Fibroblast of the aortic adventitia (primary cell): ENCODE measurements around the gene PLG. TPM values are rescaled to one million over a fixed set of nuclear protein-coding genes. Genes with fewer than 3 reads are reported as not detected.
"Not testable (repeated sequence)": the region's sequence is repeated elsewhere in the genome, so short reads cannot be mapped to it uniquely, and the experiment has no call there.

Experiments
- DNase-seq: peaks from one replicate; pipeline ENCODE4 v3.0.0-alpha.2; 2010; ENCODE audit warnings: low read depth
- H3K4me3 ChIP-seq: 2 replicates; pipeline ENCODE4 v1.5.1; 2011; ENCODE audit warnings: low read depth, mild to moderate bottlenecking, control low read depth, low read length, moderate library complexity
- total RNA-seq: library from RNA; depleted of rRNA; stranded (reverse); fragments of >200 nt; gene quantifications from 2 replicates; pipeline ENCODE4 v1.2.3, GENCODE V29; 2012; ENCODE audit warnings: low replicate concordance
- TF ChIP-seq, protein P1 (sequence below): IDR thresholded peaks from 2 replicates; pipeline ENCODE4 v1.5.1; 2011; ENCODE audit warnings: mild to moderate bottlenecking, low read length, control low read depth, inconsistent platforms; ENCODE audit not compliant: insufficient read depth

PLG gene
- 2.9 TPM in 1 of 2 replicates, not detected in the other for total RNA-seq

DNA sequence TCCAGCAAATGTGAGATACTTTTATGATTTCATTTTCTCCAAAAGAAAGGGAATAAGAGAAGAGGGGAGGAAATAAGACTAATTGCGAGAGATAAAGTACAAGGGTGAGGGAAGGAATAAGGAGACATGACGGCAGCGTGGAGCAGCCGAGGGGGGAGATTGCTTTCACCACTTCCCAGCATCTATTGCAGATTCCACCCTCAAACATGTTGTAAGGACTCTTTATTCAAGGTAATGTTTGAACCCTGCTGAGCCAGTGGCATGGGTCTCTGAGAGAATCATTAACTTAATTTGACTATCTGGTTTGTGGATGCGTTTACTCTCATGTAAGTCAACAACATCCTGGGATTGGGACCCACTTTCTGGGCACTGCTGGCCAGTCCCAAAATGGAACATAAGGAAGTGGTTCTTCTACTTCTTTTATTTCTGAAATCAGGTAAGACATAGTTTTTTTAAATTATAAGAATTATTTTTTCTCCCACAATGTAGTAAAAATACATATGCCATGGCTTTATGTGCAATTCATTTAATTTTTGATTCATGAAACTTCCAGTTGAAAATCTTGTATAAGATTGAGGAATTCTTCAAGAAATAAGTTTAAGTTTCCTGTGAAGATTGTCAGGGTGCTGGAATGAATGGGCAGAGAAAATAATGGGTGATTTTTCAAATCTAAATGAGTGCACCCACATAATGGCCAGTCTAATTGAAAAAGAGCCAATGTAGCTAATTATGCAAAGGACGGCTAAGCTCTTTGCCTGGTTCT lies at the start of gene PLG:
PLG (plus strand) TSS at position 327 of the 763 bp plus-strand sequence; CDS start at position 388, 61 bp downstream.
- H3K4me3 ChIP-seq = not testable (repeated sequence)

DNA sequence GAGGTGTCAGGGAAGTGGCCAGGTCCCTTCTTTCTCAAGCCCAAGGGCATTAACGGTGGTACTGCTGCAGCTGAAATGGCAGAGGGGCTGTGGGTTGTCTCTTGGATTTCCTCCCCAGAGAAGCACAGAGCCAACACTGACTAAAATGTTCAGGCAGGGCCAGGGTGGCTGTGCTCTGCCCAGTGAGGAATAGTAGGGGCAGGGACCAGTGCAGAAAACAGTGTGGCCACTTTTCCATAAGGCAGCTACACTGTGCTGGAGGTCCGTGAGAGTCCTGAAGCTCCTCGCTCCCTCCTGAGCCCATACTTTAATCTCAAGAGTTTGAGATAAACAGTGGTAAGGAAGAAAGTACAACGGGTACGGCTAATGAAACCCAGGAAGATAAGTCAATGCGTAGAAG lies 42.5 kb upstream of the PLG start:
- no peak for DNase-seq
- no peak overlapping the region for H3K4me3 ChIP-seq
- TF ChIP-seq, protein P1, sequence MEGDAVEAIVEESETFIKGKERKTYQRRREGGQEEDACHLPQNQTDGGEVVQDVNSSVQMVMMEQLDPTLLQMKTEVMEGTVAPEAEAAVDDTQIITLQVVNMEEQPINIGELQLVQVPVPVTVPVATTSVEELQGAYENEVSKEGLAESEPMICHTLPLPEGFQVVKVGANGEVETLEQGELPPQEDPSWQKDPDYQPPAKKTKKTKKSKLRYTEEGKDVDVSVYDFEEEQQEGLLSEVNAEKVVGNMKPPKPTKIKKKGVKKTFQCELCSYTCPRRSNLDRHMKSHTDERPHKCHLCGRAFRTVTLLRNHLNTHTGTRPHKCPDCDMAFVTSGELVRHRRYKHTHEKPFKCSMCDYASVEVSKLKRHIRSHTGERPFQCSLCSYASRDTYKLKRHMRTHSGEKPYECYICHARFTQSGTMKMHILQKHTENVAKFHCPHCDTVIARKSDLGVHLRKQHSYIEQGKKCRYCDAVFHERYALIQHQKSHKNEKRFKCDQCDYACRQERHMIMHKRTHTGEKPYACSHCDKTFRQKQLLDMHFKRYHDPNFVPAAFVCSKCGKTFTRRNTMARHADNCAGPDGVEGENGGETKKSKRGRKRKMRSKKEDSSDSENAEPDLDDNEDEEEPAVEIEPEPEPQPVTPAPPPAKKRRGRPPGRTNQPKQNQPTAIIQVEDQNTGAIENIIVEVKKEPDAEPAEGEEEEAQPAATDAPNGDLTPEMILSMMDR = no peak

More for the DNA sequence above, at the start of gene PLG:
- DNase-seq = not testable (repeated sequence)

DNA sequence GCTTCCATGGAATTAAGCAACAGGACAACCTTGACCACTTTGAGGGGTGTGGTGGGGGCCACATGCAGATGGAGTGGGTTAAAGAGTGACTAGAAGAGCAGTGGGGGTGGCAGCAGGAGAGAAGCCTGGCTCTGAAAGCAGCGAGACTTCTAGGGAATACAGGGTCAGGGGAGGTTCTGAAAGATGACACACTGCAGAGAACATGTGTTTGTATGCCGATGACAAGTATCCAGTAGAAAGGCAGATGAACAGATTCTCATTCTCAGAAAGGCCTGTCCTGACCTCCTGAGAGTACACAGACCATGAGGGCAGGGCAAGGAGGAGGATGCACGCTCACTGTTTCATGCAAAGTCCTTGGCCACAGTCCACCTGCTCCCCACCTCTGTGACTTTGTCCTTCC lies 40.8 kb upstream of the PLG start:
- TF ChIP-seq, protein P1 = no peak
- H3K4me3 ChIP-seq = no peak overlapping the region

DNA sequence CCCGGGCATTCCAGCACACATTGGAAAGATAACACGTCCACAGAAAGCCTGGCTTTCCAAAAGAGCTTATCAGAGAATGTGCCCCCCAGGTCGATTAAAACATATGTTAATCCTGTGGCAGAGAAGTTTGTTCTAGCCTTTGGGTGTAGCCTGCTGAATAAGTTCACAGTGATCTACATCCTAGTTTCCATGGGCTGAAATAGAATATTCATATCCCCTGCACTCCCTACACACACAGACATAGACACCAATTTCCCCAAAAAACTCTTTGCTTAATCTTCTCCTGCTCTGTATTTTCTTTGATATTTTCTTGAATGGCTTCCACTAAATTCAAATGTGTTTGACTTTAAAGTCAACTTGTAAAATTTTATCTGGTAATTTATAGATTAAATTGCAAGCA lies 39.6 kb upstream of the PLG start:
- TF ChIP-seq, protein P1 = no peak
- H3K4me3 ChIP-seq = no peak overlapping the region
- DNase-seq = no peak

More for the DNA sequence above, 40.8 kb upstream of the PLG start:
- DNase-seq = no peak

DNA sequence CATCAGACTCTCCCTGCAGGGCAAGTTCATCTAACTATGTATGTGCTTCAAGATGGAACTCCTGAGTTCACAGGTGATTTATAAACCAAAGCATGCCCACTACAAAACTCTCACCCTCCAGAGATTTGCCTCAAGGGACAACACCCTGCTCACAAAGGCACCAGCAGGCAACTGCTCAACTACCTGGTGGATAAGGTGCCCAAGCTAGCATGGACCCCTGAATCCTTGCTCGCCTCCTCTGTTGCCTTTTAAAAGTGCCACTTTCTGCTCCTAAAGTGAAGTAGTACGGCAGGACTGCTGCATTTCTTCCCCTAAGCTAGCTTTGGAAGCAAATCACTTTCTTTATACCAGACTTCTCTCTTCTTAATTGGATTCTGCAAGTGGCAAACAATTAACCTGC lies 39.2 kb upstream of the PLG start:
- H3K4me3 ChIP-seq = no peak overlapping the region
- DNase-seq = no peak
- TF ChIP-seq, protein P1 = no peak

DNA sequence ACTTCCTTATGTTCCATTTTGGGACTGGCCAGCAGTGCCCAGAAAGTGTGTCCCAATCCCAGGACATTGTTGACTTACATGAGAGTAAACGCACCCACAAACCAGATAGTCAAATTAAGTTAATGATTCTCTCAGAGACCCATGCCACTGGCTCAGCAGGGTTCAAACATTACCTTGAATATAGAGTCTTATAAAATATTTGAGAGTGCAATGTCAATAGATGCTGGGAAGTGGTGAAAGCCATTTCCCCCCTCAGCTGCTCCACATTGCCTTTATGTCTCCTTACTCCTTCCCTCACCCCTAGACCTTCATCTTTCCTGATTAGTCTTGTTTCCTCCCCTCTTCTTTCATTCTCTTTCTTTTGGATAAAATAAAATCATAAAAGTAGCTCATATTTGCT lies 37.8 kb upstream of the PLG start, which contains the start of gene LPA:
LPA (minus strand) TSS at position 78 of the 400 bp plus-strand sequence; CDS start at position 17, 61 bp downstream.
- H3K4me3 ChIP-seq, DNase-seq: not testable (repeated sequence)

DNA sequence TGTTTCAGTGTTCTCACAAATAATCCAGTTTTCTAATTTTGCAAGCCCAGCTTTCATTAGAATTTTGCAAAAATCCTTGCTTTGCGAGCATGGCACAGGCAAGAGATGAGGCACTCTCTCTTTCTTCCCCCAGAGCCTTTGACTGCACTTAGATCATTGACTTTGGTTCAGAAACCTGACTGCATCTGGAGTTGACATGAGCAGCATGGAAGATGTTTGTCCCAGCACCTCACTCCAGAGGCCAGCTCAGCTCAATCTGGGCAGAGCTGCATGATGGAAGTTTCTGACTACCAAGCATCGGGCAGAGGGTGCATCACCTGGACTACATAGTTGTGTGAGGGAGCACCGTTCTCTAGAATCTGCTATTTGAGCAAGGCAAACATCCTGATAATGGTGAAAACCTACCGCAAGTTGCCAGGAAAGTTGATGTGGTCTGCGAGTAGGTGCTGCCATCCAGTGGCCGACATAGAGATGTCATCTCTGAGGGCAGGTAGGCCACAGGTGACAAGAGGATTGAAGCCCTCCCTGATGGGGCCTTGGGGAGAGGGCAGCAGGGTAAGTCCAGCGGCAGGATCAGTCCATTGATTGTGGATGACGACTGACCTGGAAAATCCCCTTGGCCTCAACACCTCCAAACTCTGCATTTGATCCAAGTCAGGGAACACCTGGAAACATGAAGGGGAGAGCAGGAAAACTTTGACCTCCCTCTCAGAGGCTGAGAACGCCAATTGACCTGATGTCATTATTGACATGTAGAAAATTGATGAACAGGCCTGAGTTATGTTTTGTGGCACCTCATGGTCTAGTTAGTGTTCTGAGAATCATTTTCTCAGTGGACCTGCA lies 34.2 kb upstream of the PLG start:
- H3K4me3 ChIP-seq = no peak overlapping the region
- TF ChIP-seq, protein P1 = no peak
- DNase-seq = no peak
